Ureter (tissue), 1 donor: ENCODE data around the gene CD63. TPM values are rescaled to one million over a fixed set of nuclear protein-coding genes. Genes with fewer than 3 reads are reported as not detected.

Experiments used
- DNase-seq: peaks from one replicate; pipeline ENCODE4 v3.0.0-alpha.2; 2020; ENCODE audit warnings: low spot score
- total RNA-seq: library from RNA; stranded (reverse); gene quantifications from one replicate; pipeline ENCODE4 v1.2.4, GENCODE V29; 2023
- donor health status: DM: yes; HTN: yes; CAD: no.

Gene CD63
- total RNA-seq, 1 donor from 2014 or later, result 905 TPM

GRCh38 chr12:55722948-55723347, 5.9 kb downstream of the CD63 start:
- no peak for DNase-seq

GRCh38 chr12:55721601-55722213, 7.1 kb downstream of the CD63 start:
- no peak for DNase-seq

- DNase-seq, result peak; percentile 78
Measured at GRCh38 chr12:55720894-55721444, 7.8 kb downstream of the CD63 start.

- peak; percentile 63 for DNase-seq
Measured at GRCh38 chr12:55720071-55720564, 8.7 kb downstream of the CD63 start, which contains the start of gene RDH5. RDH5 (plus strand) TSS chr12:55720393; CDS start chr12:55721185, 792 bp downstream.

- DNase-seq, result no peak
Measured at GRCh38 chr12:55719371-55719770, 9.4 kb downstream of the CD63 start.

GRCh38 chr12:55718624-55719275, 10.1 kb downstream of the CD63 start:
- DNase-seq, result no peak

GRCh38 chr12:55718015-55718414, 10.8 kb downstream of the CD63 start:
- no peak for DNase-seq

GRCh38 chr12:55717011-55718007, 11.5 kb downstream of the CD63 start:
- DNase-seq, result no peak

GRCh38 chr12:55716582-55716957, 12.2 kb downstream of the CD63 start:
- DNase-seq, result no peak

- DNase-seq, result peak; percentile 95
Measured at GRCh38 chr12:55715833-55716581, 12.8 kb downstream of the CD63 start, which contains the start of gene BLOC1S1. BLOC1S1 (plus strand) TSS chr12:55716046; CDS start chr12:55716052, 6 bp downstream.

- DNase-seq, result no peak
Measured at GRCh38 chr12:55715169-55715764, 13.5 kb downstream of the CD63 start.

- no peak for DNase-seq
Measured at GRCh38 chr12:55713721-55714120, 15.1 kb downstream of the CD63 start.

GRCh38 chr12:55712700-55713415, 16.0 kb downstream of the CD63 start:
- no peak for DNase-seq

- DNase-seq, result no peak
Measured at GRCh38 chr12:55711786-55712553, 16.8 kb downstream of the CD63 start.

GRCh38 chr12:55708695-55709233, 20.0 kb downstream of the CD63 start:
- DNase-seq, result no peak

- DNase-seq, result peak; percentile 77
Measured at GRCh38 chr12:55707841-55708694, 20.7 kb downstream of the CD63 start, which contains the start of gene ITGA7. ITGA7 (minus strand) TSS chr12:55707904; CDS start chr12:55707682, 222 bp downstream.

GRCh38 chr12:55707219-55707671, 21.6 kb downstream of the CD63 start:
- no peak for DNase-seq
